ENCODE results near the gene PRKD1. TPM values are rescaled to one million over a fixed set of nuclear protein-coding genes. Genes with fewer than 3 reads are reported as not detected.

The PRKD1 gene
- total RNA-seq, 4 donors from 2014 or later, result 3.5 to 6.4 (median 4.4) TPM

GRCh38 chr14:29838752-29839151, 88.9 kb downstream of the PRKD1 start:
- Histone ChIP-seq H3K9me3 (peaks cover 22 to 32% of the 10 kb centered on the region in 2 donors), H3K4me3 (no peak overlapping the region), H3K27ac (no peak overlapping the region), H3K4me1 (no peaks in the 10 kb centered on the region), H3K36me3 (no peaks in the 10 kb centered on the region), H3K27me3 (no peaks in the 10 kb centered on the region)
- in situ Hi-C loops (cut with MboI; ENCODE audit: low pct_ligation_motif_present in 1 of 4, low pct_unique_long_range_greater_than_20kb in 1 of 4, low sequenced_read_pairs in 3 of 4) (no loop called here), intact Hi-C loops (cut with DNase I; ENCODE audit: low total_unique reads) (no loop called here)
- TF ChIP-seq EP300 (IDR thresholded peaks at IDR 0.05; ENCODE audit: low read depth), result no peak
- TF ChIP-seq POLR2A (IDR thresholded peaks at IDR 0.05), result no peak
- 69 to 100% methylated on average over 2 of the region's 2 CpGs for WGBS, 2 donors (ENCODE audit: low coverage in 1 of 2)
- DNase-seq, result no peak

- no peaks in the 10 kb centered on the region for H3K4me1 ChIP-seq
- peaks cover 20 to 30% of the 10 kb centered on the region in 2 donors for H3K9me3 ChIP-seq
- DNase-seq, result no peak
- intact Hi-C loops (cut with DNase I; ENCODE audit: low total_unique reads), result no loop called here
- WGBS, 2 donors (ENCODE audit: low coverage in 1 of 2), result 51% methylated on average over 2 of the region's 2 CpGs; no CpG with 5 or more reads in 1 of the 2 donors
- no peak overlapping the region for H3K27ac ChIP-seq
- H3K27me3 ChIP-seq, result no peaks in the 10 kb centered on the region
- TF ChIP-seq POLR2AphosphoS5 (IDR thresholded peaks at IDR 0.05), result no peak
- no peak for TF ChIP-seq POLR2A (IDR thresholded peaks at IDR 0.05)
- no peak for TF ChIP-seq EP300 (IDR thresholded peaks at IDR 0.05; ENCODE audit: low read depth)
- TF ChIP-seq CTCF (IDR thresholded peaks at IDR 0.05), result no peak
- H3K4me3 ChIP-seq, result no peak overlapping the region
- H3K36me3 ChIP-seq, result no peaks in the 10 kb centered on the region
- in situ Hi-C loops (cut with MboI; ENCODE audit: low pct_ligation_motif_present in 1 of 4, low pct_unique_long_range_greater_than_20kb in 1 of 4, low sequenced_read_pairs in 3 of 4), result no loop called here
These were observed 91.3 kb downstream of the PRKD1 start for GRCh38 chr14:29836395-29836794.

GRCh38 chr14:29832042-29832441, 95.6 kb downstream of the PRKD1 start:
- in situ Hi-C loops (cut with MboI; ENCODE audit: low pct_ligation_motif_present in 1 of 4, low pct_unique_long_range_greater_than_20kb in 1 of 4, low sequenced_read_pairs in 3 of 4), result no loop called here

GRCh38 chr14:29829851-29830250, 97.8 kb downstream of the PRKD1 start:
- in situ Hi-C loops (cut with MboI; ENCODE audit: low pct_ligation_motif_present in 1 of 4, low pct_unique_long_range_greater_than_20kb in 1 of 4, low sequenced_read_pairs in 3 of 4), result no loop called here
- no peaks in the 10 kb centered on the region for H3K4me1 ChIP-seq
- WGBS, 2 donors (ENCODE audit: low coverage in 1 of 2), result 83% methylated on average over 2 of the region's 2 CpGs

More at GRCh38 chr14:29832042-29832441, 95.6 kb downstream of the PRKD1 start:
- H3K4me1 ChIP-seq, result no peaks in the 10 kb centered on the region
- intact Hi-C loops (cut with DNase I; ENCODE audit: low total_unique reads), result no loop called here
- no peak overlapping the region for H3K27ac ChIP-seq
- no peak for TF ChIP-seq POLR2A (IDR thresholded peaks at IDR 0.05)
- no peak for TF ChIP-seq EP300 (IDR thresholded peaks at IDR 0.05; ENCODE audit: low read depth)
- 92 to 96% methylated on average over 3 of the region's 3 CpGs for WGBS, 2 donors (ENCODE audit: low coverage in 1 of 2)
- no peak for DNase-seq
- no peak overlapping the region for H3K4me3 ChIP-seq
- no peaks in the 10 kb centered on the region for H3K9me3 ChIP-seq
- H3K36me3 ChIP-seq, result no peaks in the 10 kb centered on the region
- no peaks in the 10 kb centered on the region for H3K27me3 ChIP-seq

GRCh38 chr14:29823816-29824215, 103.8 kb downstream of the PRKD1 start:
- TF ChIP-seq CTCF (IDR thresholded peaks at IDR 0.05) (no peak), POLR2A (IDR thresholded peaks at IDR 0.05) (no peak), POLR2AphosphoS5 (IDR thresholded peaks at IDR 0.05) (no peak), EP300 (IDR thresholded peaks at IDR 0.05; ENCODE audit: low read depth) (no peak)
- no peak overlapping the region for H3K27ac ChIP-seq
- intact Hi-C loops (cut with DNase I; ENCODE audit: low total_unique reads), result no loop called here
- WGBS, 2 donors (ENCODE audit: low coverage in 1 of 2), result 87 to 90% methylated on average over 5 of the region's 5 CpGs
- peaks cover 0 to 6% (median 0%) of the 10 kb centered on the region in 4 donors for H3K4me1 ChIP-seq
- no peak for DNase-seq
- H3K27me3 ChIP-seq, result no peaks in the 10 kb centered on the region
- H3K36me3 ChIP-seq, result no peaks in the 10 kb centered on the region
- no peak overlapping the region for H3K4me3 ChIP-seq
- in situ Hi-C loops (cut with MboI; ENCODE audit: low pct_ligation_motif_present in 1 of 4, low pct_unique_long_range_greater_than_20kb in 1 of 4, low sequenced_read_pairs in 3 of 4), result no loop called here
- H3K9me3 ChIP-seq, result no peaks in the 10 kb centered on the region

More at GRCh38 chr14:29829851-29830250, 97.8 kb downstream of the PRKD1 start:
- Histone ChIP-seq H3K27ac (no peak overlapping the region), H3K4me3 (no peak overlapping the region), H3K36me3 (no peaks in the 10 kb centered on the region), H3K9me3 (no peaks in the 10 kb centered on the region), H3K27me3 (no peaks in the 10 kb centered on the region)
- no peak for DNase-seq
- intact Hi-C loops (cut with DNase I; ENCODE audit: low total_unique reads), result no loop called here
- TF ChIP-seq POLR2A (IDR thresholded peaks at IDR 0.05) (no peak), CTCF (IDR thresholded peaks at IDR 0.05) (no peak), POLR2AphosphoS5 (IDR thresholded peaks at IDR 0.05) (no peak)
